Natural killer cell (primary cell): ENCODE results near the gene SLC10A2. TPM values are rescaled to one million over a fixed set of nuclear protein-coding genes. Genes with fewer than 3 reads are reported as not detected.
"Not testable (repeated sequence)": the region's sequence is repeated elsewhere in the genome, so short reads cannot be mapped to it uniquely, and the experiment has no call there.

Experiments
- ATAC-seq, 3 donors: fragments of 150-1000 bp in 2 of 3; fragments of 200-7000 bp in 1 of 3; cut with Tn5 transposase; 1 replicate in 1 of 3; 2 replicates in 2 of 3; pipeline ENCODE4 v1.10.0; 2021; ENCODE audit warnings: mild to moderate bottlenecking in 2 of 3, moderate library complexity in 2 of 3
- DNase-seq, 2 donors: peaks; one replicate each; pipeline versions ENCODE4 v3.0.0 to v3.0.0-alpha.2; 2013 to 2021; ENCODE audit warnings: mixed read lengths in 1 of 2
- H3K27ac ChIP-seq: one replicate; pipeline ENCODE4 v1.5.1; 2013; ENCODE audit warnings: mild to moderate bottlenecking, low read length
- H3K27me3 ChIP-seq: one replicate; pipeline ENCODE4 v1.6.1; 2013; ENCODE audit warnings: low read length; ENCODE audit not compliant: control insufficient read depth, insufficient read depth
- H3K36me3 ChIP-seq: one replicate; pipeline ENCODE4 v1.6.1; 2013; ENCODE audit warnings: low read length; ENCODE audit not compliant: control insufficient read depth, insufficient read depth
- H3K4me1 ChIP-seq: one replicate; pipeline ENCODE4 v1.6.1; 2013; ENCODE audit warnings: low read length; ENCODE audit not compliant: control insufficient read depth, insufficient read depth
- H3K4me3 ChIP-seq: one replicate; pipeline ENCODE4 v1.5.1; 2013; ENCODE audit warnings: low read length
- H3K9me3 ChIP-seq: one replicate; pipeline ENCODE4 v1.6.1; 2013; ENCODE audit warnings: low read length; ENCODE audit not compliant: control insufficient read depth, insufficient read depth
- H3K27ac Mint-ChIP-seq, 2 donors: one replicate each; pipeline ENCODE4 v1.8.0; 2022; ENCODE audit warnings: mild to moderate bottlenecking in 2 of 2, mixed read lengths in 2 of 2, moderate library complexity in 1 of 2
- H3K27me3 Mint-ChIP-seq, 2 donors: one replicate each; pipeline ENCODE4 v1.8.0; 2022; ENCODE audit warnings: low read depth in 2 of 2, mixed read lengths in 2 of 2
- H3K36me3 Mint-ChIP-seq: one replicate; pipeline ENCODE4 v1.8.0; 2022; ENCODE audit warnings: mixed read lengths
- H3K4me1 Mint-ChIP-seq, 2 donors: one replicate each; pipeline ENCODE4 v1.8.0; 2022; ENCODE audit warnings: mixed read lengths in 2 of 2
- H3K4me3 Mint-ChIP-seq: one replicate; pipeline ENCODE4 v1.8.0; 2022; ENCODE audit warnings: mild to moderate bottlenecking, moderate library complexity, mixed read lengths
- H3K9me3 Mint-ChIP-seq, 2 donors: one replicate each; pipeline ENCODE4 v1.8.0; 2022; ENCODE audit warnings: mixed read lengths in 2 of 2
- WGBS: methylation state at CpG from one replicate; pipeline ENCODE4 v1.1.7; 2013; ENCODE audit warnings: missing lambda C conversion rate; ENCODE audit not compliant: insufficient coverage; 5-methylcytosine and 5-hydroxymethylcytosine counted together
- intact Hi-C: fragments of 100-400 bp; cut with micrococcal nuclease; formaldehyde crosslinking; loops from one replicate; pipeline ENCODE4 v1.14.2; 2022
- total RNA-seq, 4 donors: library from RNA; stranded (reverse); fragments of 120-200 nt in 1 of 4; gene quantifications; one replicate each; pipeline versions ENCODE4 v1.2.3 to v1.2.4, GENCODE V29; 2013 to 2022
- TF ChIP-seq, protein P1 (sequence below): fragments of 200-600 bp; IDR thresholded peaks from one replicate; pipeline ENCODE4 v1.8.0; 2022; ENCODE audit warnings: antibody characterized with exemption

Gene SLC10A2
- total RNA-seq, 3 donors from 2014 or later (not counting 1 experiment from before 2014, with no cell fraction given) = not detected

DNA sequence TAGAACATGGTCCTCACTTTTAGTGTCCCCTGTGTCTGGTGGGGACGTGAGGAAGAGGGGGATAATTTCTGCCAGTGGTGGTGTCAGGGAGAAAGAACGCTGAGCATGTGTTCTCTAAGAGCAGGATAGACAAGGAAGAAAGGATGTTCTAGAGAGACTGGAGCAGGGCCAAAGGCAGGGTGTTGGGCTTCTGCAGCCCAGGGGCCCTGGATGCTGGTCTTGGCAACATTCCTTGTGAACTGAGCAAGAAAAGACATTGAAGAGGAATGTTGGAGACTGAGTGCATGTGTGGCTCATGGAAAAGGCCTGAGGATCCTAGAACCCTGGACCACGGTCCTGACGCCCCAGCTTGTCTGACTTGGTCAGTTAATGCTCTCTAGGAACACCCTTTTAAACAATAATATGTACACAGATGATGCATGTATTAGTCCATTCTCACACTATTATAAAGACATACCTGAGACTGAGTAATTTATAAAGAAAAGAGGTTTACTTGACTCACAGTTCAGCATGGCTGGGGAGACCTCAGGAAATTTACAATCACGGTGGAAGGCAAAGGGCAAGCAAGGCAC lies 33.6 kb upstream of the SLC10A2 start:
- H3K9me3 ChIP-seq = no peaks in the 10 kb centered on the region

DNA sequence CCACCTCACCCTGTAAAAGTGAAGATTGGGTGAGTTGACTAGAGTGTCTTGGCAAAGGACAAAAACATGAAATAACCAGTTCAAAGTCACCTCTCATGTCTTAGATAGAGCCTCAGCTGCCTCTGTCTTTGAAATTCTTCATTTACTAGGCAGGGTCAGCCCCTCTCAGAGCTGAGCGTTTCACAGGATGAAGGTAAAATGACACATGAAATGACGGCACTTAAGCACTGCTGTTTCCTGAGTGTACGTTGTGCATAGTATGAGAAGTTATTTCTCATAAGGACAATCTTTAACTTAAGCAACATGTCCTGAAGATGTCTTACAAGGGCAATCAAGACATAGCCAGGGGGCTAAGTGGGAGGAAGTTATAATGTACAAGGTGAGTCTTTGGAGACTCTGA lies 32.3 kb upstream of the SLC10A2 start:
- Mint-ChIP-seq H3K36me3 (no peaks in the 10 kb centered on the region), H3K9me3 (peaks cover 2 to 6% of the 10 kb centered on the region in 2 donors), H3K4me1 (no peaks in the 10 kb centered on the region), H3K27ac (no peak overlapping the region), H3K4me3 (no peak overlapping the region), H3K27me3 (no peaks in the 10 kb centered on the region)
- no peak for DNase-seq
- Histone ChIP-seq H3K4me3 (no peak overlapping the region), H3K9me3 (peaks cover 5% of the 10 kb centered on the region), H3K27ac (no peak overlapping the region), H3K4me1 (no peaks in the 10 kb centered on the region), H3K27me3 (no peaks in the 10 kb centered on the region), H3K36me3 (no peaks in the 10 kb centered on the region)
- TF ChIP-seq, protein P1, sequence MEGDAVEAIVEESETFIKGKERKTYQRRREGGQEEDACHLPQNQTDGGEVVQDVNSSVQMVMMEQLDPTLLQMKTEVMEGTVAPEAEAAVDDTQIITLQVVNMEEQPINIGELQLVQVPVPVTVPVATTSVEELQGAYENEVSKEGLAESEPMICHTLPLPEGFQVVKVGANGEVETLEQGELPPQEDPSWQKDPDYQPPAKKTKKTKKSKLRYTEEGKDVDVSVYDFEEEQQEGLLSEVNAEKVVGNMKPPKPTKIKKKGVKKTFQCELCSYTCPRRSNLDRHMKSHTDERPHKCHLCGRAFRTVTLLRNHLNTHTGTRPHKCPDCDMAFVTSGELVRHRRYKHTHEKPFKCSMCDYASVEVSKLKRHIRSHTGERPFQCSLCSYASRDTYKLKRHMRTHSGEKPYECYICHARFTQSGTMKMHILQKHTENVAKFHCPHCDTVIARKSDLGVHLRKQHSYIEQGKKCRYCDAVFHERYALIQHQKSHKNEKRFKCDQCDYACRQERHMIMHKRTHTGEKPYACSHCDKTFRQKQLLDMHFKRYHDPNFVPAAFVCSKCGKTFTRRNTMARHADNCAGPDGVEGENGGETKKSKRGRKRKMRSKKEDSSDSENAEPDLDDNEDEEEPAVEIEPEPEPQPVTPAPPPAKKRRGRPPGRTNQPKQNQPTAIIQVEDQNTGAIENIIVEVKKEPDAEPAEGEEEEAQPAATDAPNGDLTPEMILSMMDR = no peak
- intact Hi-C loops = no loop called here
- WGBS = 76% methylated on average over 3 of the region's 3 CpGs
- no peak for ATAC-seq

More for the DNA sequence above, 33.6 kb upstream of the SLC10A2 start:
- Mint-ChIP-seq H3K4me1 (no peaks in the 10 kb centered on the region), H3K27ac (no peak overlapping the region), H3K4me3 (no peak overlapping the region), H3K36me3 (no peaks in the 10 kb centered on the region), H3K9me3 (peaks cover 2 to 3% of the 10 kb centered on the region in 2 donors), H3K27me3 (no peaks in the 10 kb centered on the region)
- Histone ChIP-seq H3K27me3 (no peaks in the 10 kb centered on the region), H3K27ac (no peak overlapping the region), H3K4me1 (no peaks in the 10 kb centered on the region), H3K36me3 (no peaks in the 10 kb centered on the region), H3K4me3 (no peak overlapping the region)
- DNase-seq (no peak), ATAC-seq (no peak)
- intact Hi-C loops = no loop called here
- TF ChIP-seq, protein P1 = no peak
- WGBS = 82% methylated on average over 5 of the region's 5 CpGs

DNA sequence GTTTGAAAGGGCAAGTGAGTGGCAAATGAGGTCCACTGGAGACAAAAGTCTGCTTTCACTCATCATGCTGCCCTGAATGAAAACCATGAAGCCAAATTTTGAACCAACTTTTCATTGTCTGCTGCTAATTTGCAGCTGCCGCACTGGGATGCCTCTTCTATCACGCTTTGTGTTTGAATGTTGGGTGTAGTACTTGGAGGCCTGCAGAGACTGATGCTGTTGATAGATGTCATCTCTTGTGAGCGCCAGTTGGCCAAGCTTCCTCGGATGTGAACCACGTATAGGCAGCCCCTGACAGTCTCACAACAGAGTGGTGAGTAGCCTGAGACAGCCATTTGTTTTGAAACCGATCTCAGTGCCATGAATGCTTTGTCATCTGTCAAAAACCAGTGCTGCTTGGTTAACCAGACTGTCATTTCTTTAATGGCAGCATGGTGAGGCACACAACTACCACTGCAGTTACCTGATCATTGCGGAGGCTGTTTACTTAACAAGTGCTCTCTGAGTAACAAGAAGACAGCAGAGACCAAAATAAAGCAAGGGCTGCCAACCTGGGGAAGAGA lies 31.2 kb upstream of the SLC10A2 start:
- ATAC-seq (no peak), DNase-seq (no peak)
- Mint-ChIP-seq H3K27ac (no peak overlapping the region), H3K9me3 (peaks cover 4 to 9% of the 10 kb centered on the region in 2 donors), H3K4me3 (no peak overlapping the region), H3K4me1 (no peaks in the 10 kb centered on the region), H3K27me3 (no peaks in the 10 kb centered on the region), H3K36me3 (no peaks in the 10 kb centered on the region)
- intact Hi-C loops = no loop called here
- Histone ChIP-seq H3K27ac (no peak overlapping the region), H3K4me1 (no peaks in the 10 kb centered on the region), H3K36me3 (no peaks in the 10 kb centered on the region), H3K27me3 (no peaks in the 10 kb centered on the region), H3K4me3 (no peak overlapping the region), H3K9me3 (peaks cover 13% of the 10 kb centered on the region)
- WGBS = 91% methylated on average over 7 of the region's 7 CpGs
- TF ChIP-seq, protein P1 = no peak

DNA sequence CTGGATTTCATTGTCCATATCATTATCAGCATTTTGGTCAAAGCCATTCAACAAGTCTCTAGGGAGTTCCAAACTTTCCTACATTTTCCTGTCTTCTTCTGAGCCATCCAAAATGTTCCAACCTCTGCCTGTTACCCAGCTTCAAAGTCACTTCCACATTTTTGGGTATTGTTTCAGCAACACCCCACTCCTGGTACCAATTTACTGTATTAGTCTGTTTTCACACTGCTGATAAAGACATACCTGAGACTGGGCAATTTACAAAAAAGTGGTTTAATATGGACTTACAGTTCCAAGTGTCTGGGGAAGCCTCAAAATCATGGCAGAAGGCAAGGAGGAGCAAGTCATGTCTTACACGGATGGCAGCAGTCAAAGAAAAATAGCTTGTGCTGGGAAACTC lies 27.4 kb upstream of the SLC10A2 start:
- H3K27ac ChIP-seq, intact Hi-C loops, H3K4me1 ChIP-seq, H3K27me3 Mint-ChIP-seq, H3K4me3 Mint-ChIP-seq, H3K36me3 ChIP-seq, DNase-seq, H3K4me1 Mint-ChIP-seq, ATAC-seq, H3K36me3 Mint-ChIP-seq, H3K4me3 ChIP-seq, H3K27me3 ChIP-seq, H3K27ac Mint-ChIP-seq: not testable (repeated sequence)
- peaks cover 13% of the 10 kb centered on the region for H3K9me3 ChIP-seq
- 93% methylated on average over 1 of the region's 1 CpG for WGBS
- H3K9me3 Mint-ChIP-seq = peaks cover 13 to 15% of the 10 kb centered on the region in 2 donors
